GM20431 (cell line): ENCODE measurements around the gene HOXB6.

ENCODE experiments used
- in situ Hi-C: fragments of 300-500 bp; cut with MseI, MboI; formaldehyde crosslinking; loops from one replicate; pipeline ENCODE4 v1.15.0; 2020; ENCODE audit warnings: low sequenced_read_pairs; ENCODE audit not compliant: unreplicated experiment

HOXB6 gene

DNA sequence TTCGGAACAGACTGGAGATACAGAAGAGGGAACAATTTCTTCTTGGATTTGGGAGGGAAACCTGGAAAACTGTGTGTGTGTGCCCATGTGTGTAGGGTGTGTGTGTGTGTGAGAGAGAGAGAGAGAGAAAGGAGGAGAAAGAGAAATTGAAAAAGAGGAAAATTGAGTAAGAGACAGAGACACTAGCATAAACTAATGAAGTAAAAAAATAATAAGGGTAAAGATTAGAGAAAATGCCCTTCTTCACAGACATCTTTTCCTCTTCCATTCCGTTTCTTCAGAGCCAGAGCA, 46.0 kb downstream of the HOXB6 start:
- in situ Hi-C loops: no loop called here

DNA sequence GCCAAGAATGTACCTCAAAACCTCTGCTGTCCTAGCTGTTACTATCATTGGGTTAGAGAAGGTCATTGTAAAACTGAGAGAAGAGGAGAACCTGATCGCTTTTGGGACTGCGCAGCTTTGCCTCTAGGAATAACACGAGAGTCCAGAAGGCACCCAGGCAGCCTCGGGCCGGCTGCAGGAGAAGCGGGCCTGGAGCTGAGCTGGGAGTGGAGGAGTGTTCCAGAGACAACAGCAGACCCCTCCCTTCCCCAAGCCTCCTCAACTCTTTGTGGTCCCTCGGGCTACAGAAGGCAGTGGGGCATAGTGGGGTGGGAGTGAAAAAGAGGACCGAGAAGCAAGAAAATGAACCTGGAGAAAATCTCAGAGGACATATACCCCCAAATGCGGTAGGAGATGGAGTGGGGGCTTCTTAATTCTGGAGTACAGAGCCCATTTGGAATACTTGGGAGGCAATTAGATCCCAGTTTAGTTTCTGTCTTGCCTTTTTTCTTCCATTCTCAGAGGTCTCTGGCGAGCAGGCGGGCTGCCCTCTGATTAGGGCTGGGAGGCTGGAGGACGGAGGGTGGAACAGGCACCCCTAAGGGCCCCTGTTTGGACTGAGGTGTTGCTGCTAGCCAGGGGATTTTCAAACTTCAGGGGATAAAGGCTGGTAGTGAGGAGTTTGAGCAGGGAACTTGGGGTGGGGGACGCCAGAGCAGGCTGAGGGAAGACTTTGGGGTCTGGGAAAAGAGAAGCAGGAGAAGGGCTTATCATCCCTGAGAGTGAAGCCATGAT, 46.5 kb downstream of the HOXB6 start:
- in situ Hi-C loops: no loop called here

DNA sequence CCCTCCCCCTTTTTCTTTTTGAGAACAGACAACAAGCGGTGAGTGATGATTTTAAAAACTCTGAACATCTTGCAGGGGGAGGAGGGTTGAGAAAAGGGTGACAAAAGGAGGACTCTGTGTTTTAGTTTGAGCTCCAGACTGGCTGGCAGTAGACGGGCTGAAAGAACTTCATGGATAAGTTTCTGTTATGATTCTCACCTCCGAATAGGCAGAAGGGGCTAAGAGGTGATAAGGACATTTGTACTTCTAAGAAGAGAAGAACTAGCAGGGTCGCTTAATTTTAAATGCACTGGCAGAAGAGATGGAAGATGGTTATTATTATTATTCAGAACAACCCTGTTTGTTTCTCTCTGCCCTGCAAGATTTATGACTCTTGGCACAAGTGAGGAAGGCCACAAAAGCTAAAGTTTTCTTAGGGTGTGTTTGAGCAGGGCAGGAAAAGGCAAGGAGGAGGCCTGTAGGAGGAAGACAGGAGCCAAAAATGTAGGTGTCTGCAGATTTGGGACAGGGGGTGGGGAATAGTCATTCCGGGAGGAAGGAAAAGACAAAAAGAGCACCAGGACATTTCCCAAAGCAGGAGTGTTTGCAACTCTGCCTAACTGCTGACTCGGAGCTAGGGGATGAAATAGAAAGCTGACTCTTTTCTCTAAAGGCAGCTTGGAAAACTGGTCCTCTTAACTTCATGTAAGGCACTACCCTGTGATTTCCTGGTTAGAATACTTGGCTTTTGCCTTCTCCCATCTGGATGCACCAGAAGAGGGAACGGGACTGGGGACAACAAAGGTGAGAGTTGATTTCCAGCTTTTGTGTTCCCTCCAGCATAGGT, 48.0 kb downstream of the HOXB6 start:
- in situ Hi-C loops: no loop called here

DNA sequence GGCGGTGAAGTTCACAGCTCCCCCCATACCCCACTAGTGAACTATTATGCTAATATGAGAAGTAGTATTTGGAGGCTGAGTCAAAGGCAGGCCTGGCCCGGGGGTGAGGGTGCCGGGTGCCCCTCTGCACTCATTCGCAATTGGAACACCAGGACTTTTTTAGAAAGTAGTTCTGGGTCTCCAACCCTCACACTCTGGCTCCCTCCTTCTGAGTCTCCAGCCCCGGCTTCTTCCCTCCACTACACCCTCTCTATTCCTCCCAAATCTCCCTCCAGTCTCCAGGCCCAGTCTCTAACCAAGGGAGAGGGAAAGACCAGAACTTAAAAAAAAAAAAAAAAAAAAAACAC, 48.6 kb downstream of the HOXB6 start:
- in situ Hi-C loops: no loop called here

DNA sequence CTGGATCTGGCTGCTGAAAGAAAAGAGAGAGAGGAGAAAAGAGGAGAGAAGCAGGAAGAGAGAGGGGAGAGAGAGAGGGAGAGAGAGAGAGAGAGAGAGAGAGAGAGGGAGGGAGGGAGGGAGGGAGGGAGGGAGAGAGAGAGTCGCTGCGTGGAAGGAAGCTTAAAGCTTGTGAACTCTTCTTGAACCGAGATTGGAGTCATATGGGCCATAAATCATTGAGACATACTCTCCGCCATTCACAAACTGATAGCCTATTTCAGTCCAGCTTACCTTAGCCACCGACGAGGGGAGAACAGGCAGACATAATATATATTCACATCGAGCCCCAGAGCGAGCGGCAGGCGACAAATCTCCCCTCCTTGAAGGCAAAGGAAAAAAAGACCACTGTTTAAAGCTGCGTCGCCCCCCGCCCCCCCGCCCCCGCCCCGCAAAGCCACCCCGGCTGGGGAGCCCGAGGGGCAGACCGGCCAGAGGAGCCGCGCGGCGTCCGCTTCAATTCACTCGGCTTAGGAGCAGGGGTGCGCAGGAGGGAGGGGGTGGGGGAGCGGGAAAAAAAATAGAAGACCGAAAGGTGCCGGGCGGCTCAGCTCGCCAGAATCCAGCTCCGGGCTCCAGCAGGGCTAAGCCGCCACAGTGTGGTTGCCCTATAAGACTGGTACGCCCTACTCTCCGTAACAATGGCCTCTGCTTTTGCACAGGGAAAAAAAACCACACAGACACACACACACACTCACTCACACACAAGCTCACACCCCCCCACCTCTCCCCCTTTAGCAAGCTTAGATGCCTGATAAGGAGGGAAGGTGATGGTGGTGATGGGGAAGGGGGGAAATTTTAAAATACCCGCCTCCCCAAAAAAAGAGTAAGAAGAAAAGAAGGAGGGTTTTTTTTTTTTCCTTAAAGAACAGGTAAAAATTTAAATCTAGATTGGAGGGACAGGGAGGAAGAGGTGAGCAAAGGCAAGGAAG, 49.2 kb downstream of the HOXB6 start:
- in situ Hi-C loops: no loop called here

DNA sequence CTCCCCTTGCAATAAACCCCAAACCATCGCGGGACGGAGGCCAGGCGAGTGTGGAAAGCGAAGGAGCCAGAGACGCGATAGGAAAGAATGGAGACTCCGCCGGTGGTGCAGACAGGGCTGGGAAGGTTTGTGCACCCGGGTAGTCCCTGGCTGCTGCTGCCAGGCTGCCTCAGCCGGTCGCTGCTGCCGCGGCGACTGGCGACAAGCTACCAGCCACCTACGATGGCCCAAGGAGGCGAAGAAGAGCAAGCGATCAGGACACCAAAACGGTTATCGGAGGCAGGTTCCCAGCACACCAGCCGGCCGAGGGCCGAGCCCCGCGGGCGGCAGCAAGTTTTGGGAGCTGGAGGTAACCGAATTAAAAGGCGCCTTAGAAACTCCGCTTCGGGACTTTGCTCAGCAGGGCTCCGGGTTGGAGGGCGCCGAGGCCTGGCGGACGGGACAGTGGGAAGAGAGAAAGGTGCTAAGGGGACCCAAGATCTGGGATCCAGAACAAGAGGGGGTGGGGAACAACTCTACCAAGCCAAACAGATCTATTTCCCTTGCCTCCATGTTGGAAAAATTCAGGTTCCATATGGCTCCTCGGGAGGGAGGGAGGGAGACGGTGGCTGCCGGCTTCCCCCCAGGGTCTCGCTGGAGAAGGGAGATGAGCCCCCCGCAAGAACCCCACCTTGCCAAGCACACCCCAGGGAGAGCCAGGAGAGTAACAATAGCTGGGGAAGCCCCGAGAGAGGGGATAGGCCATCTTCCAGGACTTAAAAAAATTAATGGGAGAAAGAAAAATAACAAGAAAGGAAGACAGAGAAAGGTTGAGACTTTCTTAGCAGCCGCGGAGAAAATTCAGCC, 50.2 kb downstream of the HOXB6 start:
- in situ Hi-C loops: no loop called here

DNA sequence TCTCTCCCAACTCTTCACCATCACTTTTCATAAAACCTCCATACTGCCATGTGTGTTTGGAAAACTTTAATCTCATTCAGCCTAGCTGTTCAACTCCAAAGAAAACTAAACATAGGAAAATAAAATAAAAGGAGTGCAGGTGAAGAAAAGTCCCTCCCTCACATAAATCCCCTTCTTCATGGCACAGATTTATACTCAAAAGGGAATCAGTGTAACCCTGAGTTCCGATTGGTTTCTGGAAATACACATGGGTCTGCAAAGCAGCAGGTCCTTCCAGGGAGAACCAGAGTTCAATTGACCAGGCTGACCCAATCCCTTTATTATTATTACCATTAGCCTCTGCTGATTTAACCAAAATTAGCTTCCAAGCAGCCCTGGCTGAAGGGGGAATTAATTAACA, 51.0 kb downstream of the HOXB6 start:
- in situ Hi-C loops: no loop called here

DNA sequence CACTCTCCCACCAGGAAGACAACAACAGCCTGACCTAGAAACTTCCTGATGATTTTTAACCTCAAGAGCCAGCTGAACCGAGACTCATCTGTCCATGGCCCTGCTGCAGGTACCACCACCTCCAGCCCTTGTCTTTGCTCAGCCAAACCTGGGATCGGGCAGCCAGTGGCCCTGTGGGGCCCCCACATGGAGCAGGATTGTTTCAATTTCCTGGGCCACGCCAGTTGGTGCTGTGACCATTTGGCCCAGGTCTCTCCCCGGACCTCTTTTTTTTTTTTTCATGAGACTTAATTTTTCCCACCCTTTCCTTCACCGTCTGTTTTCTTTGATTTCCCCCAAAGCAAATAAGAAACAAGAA, 51.6 kb downstream of the HOXB6 start:
- in situ Hi-C loops: no loop called here

DNA sequence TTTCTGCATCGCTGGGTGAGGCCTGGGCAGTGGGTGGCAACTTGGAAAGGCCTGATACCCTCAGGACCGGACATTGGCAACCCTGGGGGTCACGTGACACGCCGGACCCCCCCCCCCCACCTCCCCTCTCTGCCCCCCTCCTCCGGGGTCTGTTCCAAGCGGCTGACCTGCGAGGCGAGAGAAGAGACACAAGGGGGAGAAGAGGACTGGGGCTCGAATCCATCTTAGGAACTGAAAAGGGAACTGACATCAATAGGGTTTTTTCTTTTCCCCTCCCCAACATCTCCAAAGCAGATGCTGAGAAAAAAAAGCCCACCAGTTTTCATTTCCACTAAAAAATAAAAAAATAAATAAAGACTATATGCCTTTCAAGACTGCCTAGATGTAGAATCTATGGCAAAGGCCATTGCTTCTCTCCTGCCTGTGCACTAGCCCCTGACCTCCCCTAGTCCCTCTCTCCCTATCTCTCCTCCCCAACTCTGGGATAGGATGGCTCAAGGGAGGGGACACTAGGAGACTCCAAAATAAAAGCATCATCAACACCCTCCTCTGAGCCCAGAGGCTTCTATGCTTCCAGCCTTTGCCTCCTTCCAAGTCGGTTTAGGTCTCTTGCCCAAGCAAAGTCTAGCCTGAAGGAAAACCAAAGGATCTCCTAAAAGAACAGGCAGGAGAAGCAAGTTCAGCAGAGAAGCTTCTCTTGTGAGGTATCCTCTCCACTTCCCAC, 52.2 kb downstream of the HOXB6 start:
- in situ Hi-C loops: no loop called here

DNA sequence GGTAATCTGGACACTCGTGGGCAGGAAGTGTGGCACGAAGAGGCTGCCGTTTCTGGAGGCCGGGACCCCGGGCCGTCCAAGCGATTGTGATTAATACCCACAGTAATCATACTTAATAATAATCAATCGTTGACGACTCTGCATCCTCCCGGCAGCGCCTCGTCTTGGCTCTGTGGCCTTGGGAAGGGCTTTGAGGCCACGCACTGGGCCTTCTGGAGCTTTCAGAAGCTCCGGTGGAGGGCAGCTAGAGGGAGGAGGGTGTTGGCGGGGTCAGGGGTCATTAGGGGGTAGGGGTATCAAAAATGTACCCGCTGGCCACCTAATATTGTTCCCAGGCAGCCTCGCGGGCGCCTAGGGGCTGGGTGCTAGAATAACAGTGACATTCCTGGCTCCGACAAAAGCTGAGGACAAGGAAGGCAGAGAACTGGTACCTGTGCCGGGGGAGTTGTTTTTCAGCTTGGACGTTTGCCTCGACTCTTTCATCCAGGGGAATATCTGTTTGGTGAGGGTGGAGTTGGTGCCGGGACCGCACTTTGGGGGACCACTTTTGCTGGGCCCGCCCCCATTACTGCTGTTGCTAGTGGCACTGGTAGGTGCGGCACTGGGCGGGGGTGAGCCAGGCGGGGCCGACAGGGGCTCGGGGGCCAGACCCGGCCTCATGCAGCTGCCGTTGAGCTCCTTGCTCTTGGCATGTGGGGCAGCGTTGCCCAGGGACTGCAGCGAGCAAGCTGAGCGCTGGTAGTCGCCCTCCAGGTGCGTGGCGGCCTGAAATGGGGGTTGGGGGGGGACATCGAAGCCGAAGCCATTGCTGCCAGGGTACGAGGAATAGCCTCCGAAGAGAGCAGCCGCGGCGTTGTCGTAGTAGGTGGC, 53.0 kb downstream of the HOXB6 start:
- in situ Hi-C loops: no loop called here

DNA sequence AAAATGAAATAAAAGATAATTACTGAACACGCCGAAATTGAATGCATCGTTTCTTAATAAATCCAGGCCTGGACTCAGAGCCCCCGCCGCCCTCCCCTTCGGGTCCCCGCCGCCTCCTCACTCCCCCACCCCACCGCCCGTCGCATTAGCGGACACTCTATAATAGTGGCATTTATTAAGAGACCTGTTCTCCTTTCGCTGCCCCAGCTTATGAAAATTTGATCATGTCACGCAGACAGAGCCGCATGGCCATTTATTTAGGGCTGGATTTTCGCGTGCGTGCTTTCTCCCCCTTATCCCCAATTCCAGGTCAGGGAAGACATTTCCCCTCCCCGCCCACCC, 53.6 kb downstream of the HOXB6 start:
- in situ Hi-C loops: no loop called here

DNA sequence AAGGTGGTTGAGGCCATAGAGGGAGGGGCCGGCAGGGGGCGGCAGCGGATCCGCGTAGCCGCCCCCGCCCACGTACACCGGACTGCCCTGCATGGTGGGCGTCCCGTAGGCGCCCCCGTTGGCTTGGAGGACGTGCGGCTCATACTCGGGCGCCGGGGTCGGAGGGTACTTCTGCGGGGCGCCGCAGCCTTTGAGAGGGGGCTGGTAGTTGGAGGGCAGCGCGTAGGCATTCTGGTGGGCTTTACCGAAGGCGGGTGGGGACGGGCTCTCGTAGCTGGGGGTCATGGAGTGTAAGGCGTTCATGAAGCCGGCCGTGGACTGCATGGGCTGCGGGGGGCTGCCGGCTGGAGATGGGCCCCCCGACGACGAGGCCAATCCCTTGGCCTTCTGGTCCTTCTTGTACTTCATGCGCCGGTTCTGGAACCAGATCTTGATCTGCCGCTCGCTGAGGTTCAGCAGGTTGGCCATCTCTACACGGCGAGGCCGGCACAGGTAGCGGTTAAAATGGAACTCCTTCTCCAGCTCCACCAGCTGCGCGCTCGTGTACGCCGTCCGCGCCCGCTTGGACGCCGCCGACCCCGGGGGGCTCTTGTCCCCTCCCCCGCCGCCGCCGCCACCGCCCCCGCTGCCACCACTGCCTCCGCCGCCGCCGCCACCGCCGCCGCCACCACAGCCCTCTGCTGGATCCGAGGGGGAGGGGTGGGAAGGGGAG, 54.1 kb downstream of the HOXB6 start:
- in situ Hi-C loops: no loop called here

DNA sequence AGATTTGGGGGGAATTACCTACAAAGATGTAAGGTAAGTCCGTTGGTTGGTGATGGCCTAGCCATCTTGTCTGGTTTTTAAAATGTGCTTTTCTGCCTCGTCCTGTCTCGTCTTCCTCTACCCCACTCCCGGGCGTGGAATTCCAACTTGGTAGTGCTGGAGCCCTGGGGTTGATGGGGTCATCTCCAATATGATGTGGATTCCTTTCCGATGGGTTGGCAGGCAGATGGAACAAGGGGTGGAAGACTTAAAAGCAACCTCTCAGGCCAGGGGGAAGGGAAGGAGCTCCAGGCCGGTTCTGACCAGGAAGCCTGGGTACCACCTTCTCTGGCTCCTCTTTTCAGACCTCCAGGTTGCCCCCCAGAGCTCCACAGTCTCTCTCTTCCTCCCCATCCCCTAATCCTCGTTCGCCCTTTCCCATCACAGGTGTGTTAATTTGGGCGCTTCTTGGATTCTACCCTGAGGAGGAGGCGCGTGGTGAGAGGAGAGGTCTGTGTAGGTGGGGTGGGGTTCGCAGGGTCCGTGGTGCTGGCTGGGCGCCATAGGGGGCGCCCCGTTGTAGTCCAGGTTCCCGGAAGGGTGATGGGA, 54.8 kb downstream of the HOXB6 start:
- in situ Hi-C loops: no loop called here

DNA sequence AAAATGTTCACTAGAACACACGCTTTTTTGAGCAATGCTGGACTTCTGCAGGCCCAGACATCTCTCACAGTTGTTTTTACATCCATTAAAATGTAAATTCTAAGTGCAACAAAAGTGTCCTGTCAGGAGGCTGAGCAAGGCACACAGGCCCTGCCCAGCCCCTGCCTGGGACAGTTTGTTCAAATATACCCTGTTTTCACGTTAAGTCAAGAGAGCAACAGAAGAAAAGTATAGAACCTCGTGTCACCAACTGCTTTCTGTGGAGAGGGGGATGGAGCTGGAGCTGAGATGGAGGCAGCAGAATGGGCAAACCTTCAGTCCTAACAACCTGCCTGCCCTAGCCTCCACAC, 55.5 kb downstream of the HOXB6 start:
- in situ Hi-C loops: no loop called here

DNA sequence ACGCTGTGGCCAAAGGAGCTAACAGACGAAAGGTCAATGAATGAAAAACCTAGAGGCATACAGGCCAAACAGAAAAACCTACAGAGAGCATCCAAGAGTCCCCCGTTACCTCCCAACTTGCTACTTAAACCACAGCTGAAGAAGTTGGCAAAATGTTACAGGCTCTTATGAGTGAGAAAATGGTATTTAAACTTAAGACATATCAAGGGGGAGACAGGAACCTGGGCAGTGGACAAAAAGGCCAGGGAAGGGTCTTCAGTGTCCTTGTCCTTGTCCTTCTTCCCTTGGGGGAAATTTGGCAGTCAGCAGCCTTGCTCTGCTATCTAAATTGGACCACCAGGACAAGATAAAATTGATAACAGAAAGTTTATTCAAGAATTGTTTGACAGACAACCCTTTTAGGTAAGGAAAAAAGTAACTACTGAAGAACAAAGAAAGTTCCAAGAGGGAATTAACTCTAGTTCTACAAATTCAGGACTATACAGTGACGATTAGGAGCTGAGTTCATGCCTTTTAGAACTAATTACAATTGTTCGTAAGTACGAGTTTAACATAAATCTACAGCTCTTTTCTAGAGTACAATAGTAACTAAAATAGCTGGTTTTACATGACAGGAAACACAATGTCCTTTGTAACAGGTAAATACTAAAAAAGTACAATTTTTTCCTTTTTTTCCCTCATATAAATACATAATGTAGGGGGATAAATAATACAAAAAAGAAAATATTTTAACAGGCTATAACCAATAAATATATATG, 56.1 kb downstream of the HOXB6 start:
- in situ Hi-C loops: no loop called here

DNA sequence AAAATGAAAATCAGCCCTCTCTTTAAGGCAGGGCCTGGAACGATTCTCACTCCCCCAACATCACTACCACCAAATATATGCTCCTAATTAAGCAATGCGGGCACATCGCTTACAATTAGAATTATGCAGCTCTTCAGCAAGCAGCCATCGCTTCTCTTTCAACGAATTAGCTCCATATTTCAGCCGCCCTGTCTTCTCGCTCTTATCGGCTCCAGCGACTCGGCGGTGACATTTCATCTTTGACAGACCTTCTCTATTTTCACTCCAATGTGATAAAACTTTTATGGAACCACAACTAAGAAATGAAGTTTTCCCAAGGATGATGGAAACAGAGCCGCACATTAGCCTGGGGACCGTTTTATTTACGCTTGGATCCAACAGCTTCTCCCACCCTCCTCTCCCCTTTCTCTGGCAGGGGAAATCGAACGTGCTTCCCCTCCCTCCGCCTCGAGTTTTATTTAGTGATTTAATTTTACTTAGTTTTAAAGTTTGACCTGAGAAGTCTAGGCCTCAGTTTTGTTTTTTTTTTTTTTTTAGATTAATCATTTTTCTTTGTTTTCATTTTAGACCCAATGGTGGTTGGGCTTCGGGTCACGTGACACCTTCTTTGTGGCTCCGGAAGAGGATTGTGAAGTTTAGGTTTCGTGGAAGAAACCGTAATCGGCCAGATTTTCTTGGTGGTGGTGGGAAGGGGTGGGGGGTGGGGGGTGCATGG, 56.8 kb downstream of the HOXB6 start:
- in situ Hi-C loops: no loop called here
